Measurements from ENCODE around the gene SMG6.
A peak's percentile ranks its signal among the peaks of the same experiment; 100 is the strongest.

GRCh38 chr17:2051061-2051932 is 252.3 kb downstream of the SMG6 start:
- TF ChIP-seq, protein P1, sequence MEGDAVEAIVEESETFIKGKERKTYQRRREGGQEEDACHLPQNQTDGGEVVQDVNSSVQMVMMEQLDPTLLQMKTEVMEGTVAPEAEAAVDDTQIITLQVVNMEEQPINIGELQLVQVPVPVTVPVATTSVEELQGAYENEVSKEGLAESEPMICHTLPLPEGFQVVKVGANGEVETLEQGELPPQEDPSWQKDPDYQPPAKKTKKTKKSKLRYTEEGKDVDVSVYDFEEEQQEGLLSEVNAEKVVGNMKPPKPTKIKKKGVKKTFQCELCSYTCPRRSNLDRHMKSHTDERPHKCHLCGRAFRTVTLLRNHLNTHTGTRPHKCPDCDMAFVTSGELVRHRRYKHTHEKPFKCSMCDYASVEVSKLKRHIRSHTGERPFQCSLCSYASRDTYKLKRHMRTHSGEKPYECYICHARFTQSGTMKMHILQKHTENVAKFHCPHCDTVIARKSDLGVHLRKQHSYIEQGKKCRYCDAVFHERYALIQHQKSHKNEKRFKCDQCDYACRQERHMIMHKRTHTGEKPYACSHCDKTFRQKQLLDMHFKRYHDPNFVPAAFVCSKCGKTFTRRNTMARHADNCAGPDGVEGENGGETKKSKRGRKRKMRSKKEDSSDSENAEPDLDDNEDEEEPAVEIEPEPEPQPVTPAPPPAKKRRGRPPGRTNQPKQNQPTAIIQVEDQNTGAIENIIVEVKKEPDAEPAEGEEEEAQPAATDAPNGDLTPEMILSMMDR (IDR thresholded peaks at IDR 0.05): 0 out of 2 replicates have a peak, but pooled peaks have one; percentile 16
- no peak for TF ChIP-seq ZFX (IDR thresholded peaks at IDR 0.05; ENCODE audit: borderline replicate concordance)

Data from 22Rv1 (cell line).